ENCODE results near the gene DNAH17.

DNAH17 gene

DNA sequence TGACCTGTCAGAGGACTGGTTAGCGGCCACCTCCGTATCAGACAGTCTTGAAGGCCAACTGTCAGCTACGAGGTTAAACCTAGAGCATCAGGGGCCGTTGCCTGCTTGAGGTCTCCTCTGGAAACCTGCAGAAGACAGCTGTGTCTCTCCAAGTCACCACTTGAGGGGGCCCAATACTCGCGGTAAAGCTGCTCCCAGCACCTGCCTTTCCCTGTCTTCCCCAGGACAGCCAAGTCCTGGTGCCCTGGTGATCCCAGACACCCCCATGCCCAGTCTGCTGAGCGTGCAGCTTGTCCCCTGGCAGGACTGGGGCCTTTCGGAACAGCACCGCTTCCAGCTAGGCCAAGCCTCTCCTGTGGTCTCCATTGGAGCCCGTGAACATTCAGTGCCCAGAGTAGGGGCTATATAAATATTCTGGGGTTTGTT is 80.1 kb downstream of the DNAH17 start:
- no peak overlapping the region for H3K4me2 ChIP-seq (ENCODE audit: low read length)
- H3K79me2 ChIP-seq: no peaks in the 10 kb centered on the region
- no peak overlapping the region for H3K27ac ChIP-seq
- H2AFZ ChIP-seq: no peak overlapping the region
- no peaks in the 10 kb centered on the region for H3K27me3 ChIP-seq (ENCODE audit: control insufficient read depth, insufficient read depth, low read length)
- no peaks in the 10 kb centered on the region for H3K36me3 ChIP-seq (ENCODE audit: control insufficient read depth, insufficient read depth, low read length)
- TF ChIP-seq, protein P1, sequence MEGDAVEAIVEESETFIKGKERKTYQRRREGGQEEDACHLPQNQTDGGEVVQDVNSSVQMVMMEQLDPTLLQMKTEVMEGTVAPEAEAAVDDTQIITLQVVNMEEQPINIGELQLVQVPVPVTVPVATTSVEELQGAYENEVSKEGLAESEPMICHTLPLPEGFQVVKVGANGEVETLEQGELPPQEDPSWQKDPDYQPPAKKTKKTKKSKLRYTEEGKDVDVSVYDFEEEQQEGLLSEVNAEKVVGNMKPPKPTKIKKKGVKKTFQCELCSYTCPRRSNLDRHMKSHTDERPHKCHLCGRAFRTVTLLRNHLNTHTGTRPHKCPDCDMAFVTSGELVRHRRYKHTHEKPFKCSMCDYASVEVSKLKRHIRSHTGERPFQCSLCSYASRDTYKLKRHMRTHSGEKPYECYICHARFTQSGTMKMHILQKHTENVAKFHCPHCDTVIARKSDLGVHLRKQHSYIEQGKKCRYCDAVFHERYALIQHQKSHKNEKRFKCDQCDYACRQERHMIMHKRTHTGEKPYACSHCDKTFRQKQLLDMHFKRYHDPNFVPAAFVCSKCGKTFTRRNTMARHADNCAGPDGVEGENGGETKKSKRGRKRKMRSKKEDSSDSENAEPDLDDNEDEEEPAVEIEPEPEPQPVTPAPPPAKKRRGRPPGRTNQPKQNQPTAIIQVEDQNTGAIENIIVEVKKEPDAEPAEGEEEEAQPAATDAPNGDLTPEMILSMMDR (IDR thresholded peaks at IDR 0.05): peak; percentile 63
- no peaks in the 10 kb centered on the region for H3K9me3 ChIP-seq (ENCODE audit: control insufficient read depth, low read length)
- H3K4me3 ChIP-seq (ENCODE audit: low read depth, low read length): no peak overlapping the region
- no peak overlapping the region for H3K9ac ChIP-seq
- H3K4me1 ChIP-seq: no peaks in the 10 kb centered on the region

DNA sequence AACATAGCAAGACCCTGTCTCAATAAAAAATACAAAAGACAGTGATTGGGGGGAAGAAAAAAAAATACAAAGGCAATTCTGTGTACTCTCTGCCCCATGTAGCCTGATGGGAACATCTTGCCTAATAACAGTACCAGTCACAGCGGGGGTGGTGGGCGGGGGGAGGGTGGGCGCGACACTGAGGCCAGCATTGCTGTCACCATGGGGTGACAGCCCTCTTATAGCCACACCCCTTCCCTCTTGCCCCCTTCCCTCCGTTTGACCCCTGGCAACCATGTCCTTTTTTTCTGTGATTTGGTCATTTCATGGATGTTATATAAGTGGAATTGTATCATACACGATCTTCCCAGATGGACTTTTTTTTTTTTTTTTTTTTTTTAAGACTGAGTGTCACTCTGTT is 80.9 kb downstream of the DNAH17 start:
- H3K9me3 ChIP-seq (ENCODE audit: control insufficient read depth, low read length): no peaks in the 10 kb centered on the region
- H3K4me1 ChIP-seq: no peaks in the 10 kb centered on the region
- no peak overlapping the region for H3K4me2 ChIP-seq (ENCODE audit: low read length)
- H2AFZ ChIP-seq: no peak overlapping the region
- no peaks in the 10 kb centered on the region for H3K27me3 ChIP-seq (ENCODE audit: control insufficient read depth, insufficient read depth, low read length)
- H3K4me3 ChIP-seq (ENCODE audit: low read depth, low read length): no peak overlapping the region
- H3K27ac ChIP-seq: no peak overlapping the region
- no peaks in the 10 kb centered on the region for H3K36me3 ChIP-seq (ENCODE audit: control insufficient read depth, insufficient read depth, low read length)
- TF ChIP-seq, protein P1 (IDR thresholded peaks at IDR 0.05): no peak
- H3K79me2 ChIP-seq: no peaks in the 10 kb centered on the region
- H3K9ac ChIP-seq: no peak overlapping the region

DNA sequence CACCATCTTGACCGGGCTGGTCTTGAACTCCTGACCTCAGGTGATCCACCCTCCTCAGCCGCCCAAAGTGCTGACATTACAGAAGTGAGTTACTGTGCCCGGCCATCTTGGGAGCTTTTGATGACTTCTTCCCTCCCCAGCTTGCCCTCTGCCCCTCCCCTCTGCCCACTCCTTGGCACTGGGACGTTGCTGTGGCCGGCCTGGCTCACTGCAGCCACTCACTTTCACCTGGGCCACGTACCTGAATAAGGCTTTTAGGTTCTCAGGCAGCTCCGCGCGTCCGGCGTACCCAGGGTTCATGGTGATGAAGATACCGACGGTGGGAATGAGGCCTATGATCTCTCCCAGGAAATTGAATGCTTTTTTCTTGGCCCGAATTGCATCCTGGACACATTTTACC is 81.6 kb downstream of the DNAH17 start:
- Histone ChIP-seq H3K79me2 (no peaks in the 10 kb centered on the region), H2AFZ (no peak overlapping the region), H3K4me2 (ENCODE audit: low read length) (no peak overlapping the region), H3K36me3 (ENCODE audit: control insufficient read depth, insufficient read depth, low read length) (no peaks in the 10 kb centered on the region), H3K4me1 (no peaks in the 10 kb centered on the region), H3K4me3 (ENCODE audit: low read depth, low read length) (no peak overlapping the region), H3K27me3 (ENCODE audit: control insufficient read depth, insufficient read depth, low read length) (no peaks in the 10 kb centered on the region), H3K27ac (no peak overlapping the region), H3K9ac (no peak overlapping the region), H3K9me3 (ENCODE audit: control insufficient read depth, low read length) (no peaks in the 10 kb centered on the region)
- TF ChIP-seq, protein P1 (IDR thresholded peaks at IDR 0.05): no peak

DNA sequence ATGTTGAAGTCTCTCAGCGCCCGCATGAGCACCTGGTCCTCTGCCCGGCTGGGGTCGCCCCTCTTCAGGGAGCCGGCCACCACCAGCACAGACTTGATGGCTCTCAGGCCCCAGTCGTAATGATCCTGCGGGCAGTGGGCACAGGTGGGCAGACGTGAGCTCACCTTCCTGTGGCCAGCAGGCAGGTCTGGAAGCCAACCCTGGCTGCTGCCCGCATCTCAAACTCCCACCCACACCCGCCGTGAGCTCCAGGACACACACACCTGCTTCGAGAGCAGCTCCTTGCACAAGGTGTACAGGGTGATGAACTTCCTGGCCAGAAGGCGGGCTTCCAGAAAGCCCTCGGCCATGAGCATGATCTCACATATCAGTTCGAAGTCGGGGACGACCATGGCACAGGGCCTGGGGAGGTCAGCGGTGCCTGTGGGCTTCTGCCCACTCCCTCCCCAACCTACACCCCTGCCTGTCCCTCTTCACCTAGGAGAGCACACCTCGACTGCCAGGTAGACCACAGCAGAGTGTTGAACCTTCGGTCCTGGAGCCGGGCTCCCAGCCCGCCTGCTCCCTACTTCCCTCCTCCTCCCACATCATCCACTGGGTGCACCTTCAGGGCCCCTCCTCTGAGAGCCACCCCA is 82.4 kb downstream of the DNAH17 start:
- no peak overlapping the region for H3K4me2 ChIP-seq (ENCODE audit: low read length)
- H3K4me3 ChIP-seq (ENCODE audit: low read depth, low read length): no peak overlapping the region
- TF ChIP-seq, protein P1 (IDR thresholded peaks at IDR 0.05): no peak
- no peaks in the 10 kb centered on the region for H3K27me3 ChIP-seq (ENCODE audit: control insufficient read depth, insufficient read depth, low read length)
- H3K36me3 ChIP-seq (ENCODE audit: control insufficient read depth, insufficient read depth, low read length): no peaks in the 10 kb centered on the region
- no peak overlapping the region for H2AFZ ChIP-seq
- no peak overlapping the region for H3K27ac ChIP-seq
- H3K4me1 ChIP-seq: no peaks in the 10 kb centered on the region
- H3K9ac ChIP-seq: no peak overlapping the region
- no peaks in the 10 kb centered on the region for H3K9me3 ChIP-seq (ENCODE audit: control insufficient read depth, low read length)
- no peaks in the 10 kb centered on the region for H3K79me2 ChIP-seq
